Tibial nerve (tissue), 4 donors: Measurements from ENCODE around the gene CATSPERZ.
A peak's percentile ranks its signal among the peaks of the same experiment; 100 is the strongest.

ENCODE experiments used
- EP300 ChIP-seq, 2 donors: sonication (generic); formaldehyde crosslinking; IDR thresholded peaks; one replicate each; pipeline ENCODE4 v1.6.1; 2017; ENCODE audit warnings: antibody characterized with exemption in 2 of 2, mild to moderate bottlenecking in 1 of 2
- POLR2A ChIP-seq, 2 donors: fragments of 450-650 bp; IDR thresholded peaks; one replicate each; pipeline ENCODE4 v1.6.1; 2017; ENCODE audit warnings: antibody characterized with exemption in 2 of 2, mild to moderate bottlenecking in 2 of 2, moderate library complexity in 2 of 2
- TF ChIP-seq, protein P1 (sequence below), 5 experiments: fragments of 200-600 bp in 3 of 5; fragments of 450-650 bp in 2 of 5; sonication (generic) in 3 of 5; IDR thresholded peaks; one replicate each; pipeline ENCODE4 v1.5.1; 2016 to 2019; ENCODE audit warnings: antibody characterized with exemption in 5 of 5, mild to moderate bottlenecking in 3 of 5, moderate library complexity in 2 of 5

DNA sequence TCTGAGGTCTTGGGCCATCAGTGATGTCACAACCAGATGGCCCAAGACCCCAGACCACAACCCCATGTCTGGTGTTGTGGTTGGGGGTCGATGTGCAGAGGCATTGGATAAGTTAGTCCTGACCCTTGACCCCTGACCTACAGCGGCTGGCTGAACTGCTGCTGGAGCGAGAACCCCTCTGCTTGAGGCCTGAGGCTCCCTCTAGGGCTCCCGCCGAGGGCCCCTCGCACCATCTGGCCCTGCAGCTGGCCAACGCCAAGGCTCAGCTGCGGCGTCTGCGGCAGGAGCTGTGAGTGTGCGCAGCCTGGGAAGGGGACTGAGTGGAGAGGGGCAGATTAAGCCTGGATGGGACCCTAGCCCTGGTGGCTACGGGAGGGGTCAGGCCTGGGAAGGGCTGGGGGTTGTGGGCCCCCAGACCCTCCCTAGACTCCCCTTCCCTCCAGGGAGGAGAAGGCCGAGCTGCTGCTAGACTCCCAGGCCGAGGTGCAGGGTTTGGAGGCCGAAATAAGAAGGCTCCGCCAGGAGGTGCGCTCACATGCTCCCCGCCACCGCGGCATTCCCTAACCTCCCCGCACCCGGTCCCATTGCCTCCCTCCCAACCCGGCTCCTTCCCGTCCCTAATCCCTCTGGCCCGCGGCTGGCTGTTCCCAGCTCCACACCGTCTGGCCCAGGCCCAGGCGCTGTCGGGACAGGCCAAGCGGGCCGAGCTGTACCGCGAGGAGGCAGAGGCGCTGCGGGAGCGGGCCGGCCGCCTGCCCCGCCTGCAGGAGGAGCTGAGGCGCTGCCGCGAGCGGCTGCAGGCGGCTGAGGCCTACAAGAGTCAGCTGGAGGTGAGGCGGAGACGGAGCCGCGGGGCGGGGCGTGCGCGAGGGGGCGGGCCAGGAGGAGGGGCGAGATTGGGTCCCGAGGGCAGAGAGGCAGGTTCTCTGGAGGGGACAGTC lies 42.0 kb downstream of the CATSPERZ start:
- TF ChIP-seq, protein P1, sequence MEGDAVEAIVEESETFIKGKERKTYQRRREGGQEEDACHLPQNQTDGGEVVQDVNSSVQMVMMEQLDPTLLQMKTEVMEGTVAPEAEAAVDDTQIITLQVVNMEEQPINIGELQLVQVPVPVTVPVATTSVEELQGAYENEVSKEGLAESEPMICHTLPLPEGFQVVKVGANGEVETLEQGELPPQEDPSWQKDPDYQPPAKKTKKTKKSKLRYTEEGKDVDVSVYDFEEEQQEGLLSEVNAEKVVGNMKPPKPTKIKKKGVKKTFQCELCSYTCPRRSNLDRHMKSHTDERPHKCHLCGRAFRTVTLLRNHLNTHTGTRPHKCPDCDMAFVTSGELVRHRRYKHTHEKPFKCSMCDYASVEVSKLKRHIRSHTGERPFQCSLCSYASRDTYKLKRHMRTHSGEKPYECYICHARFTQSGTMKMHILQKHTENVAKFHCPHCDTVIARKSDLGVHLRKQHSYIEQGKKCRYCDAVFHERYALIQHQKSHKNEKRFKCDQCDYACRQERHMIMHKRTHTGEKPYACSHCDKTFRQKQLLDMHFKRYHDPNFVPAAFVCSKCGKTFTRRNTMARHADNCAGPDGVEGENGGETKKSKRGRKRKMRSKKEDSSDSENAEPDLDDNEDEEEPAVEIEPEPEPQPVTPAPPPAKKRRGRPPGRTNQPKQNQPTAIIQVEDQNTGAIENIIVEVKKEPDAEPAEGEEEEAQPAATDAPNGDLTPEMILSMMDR (IDR thresholded peaks at IDR 0.05), result peak; percentile 41 to 71 (median 51)
- peak in 1 of 2 donors; percentile 40 for TF ChIP-seq POLR2A (IDR thresholded peaks at IDR 0.05)
- peak in 1 of 2 donors; percentile 48 for TF ChIP-seq EP300 (IDR thresholded peaks at IDR 0.05)
